GM19372 (cell line): Measurements from ENCODE around the gene GCH1.
"Not testable (repeated sequence)": the region's sequence is repeated elsewhere in the genome, so short reads cannot be mapped to it uniquely, and the experiment has no call there.

Source experiments
- ATAC-seq: cut with Tn5 transposase; IDR thresholded peaks from one replicate; pipeline ENCODE4 v1.9.1; 2021; ENCODE audit warnings: mild to moderate bottlenecking, low read depth, moderate library complexity; ENCODE audit not compliant: unreplicated experiment

GCH1 gene

GRCh38 chr14:54909817-54910558 lies 7.4 kb upstream of the GCH1 start:
- ATAC-seq, result no peak

DNA sequence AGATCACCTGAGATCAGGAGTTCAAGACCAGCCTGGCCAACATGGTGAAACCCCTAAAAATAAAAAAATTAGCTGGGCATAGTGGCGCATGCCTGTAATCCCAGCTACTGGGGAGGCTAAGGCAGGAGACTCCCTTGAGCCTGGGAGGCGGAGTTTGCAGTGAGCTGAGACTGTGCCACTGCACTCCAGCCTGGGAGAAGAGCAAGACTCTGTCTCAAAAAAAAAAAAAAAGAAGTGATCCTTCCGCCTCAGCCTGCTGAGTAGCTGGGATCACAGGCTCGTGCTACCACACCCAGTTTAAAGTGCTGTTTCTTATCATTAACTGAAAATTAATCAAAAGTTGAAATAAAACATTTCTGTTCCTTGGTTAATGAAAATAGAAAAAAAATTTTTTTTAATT lies 6.3 kb upstream of the GCH1 start:
- ATAC-seq, result not testable (repeated sequence)

DNA sequence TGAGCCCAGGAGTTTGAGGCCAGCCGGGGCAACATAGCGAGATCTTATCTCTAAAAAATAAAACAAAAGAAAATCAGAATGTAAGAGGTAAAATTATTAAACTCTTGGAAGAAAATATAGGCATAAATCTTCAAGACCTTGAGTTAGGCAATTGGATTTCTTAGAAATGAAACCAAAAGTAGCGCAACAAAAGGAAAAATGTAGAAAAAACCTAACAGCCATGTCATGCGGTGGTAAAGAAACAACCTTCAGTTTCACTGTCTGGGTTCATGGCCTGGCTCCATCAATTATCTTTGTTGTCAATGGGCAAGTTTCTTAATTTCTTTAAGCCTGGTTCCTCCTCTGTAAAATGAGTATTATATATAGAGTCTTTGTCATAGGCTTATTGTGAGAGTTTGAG lies 5.6 kb upstream of the GCH1 start:
- no peak for ATAC-seq

DNA sequence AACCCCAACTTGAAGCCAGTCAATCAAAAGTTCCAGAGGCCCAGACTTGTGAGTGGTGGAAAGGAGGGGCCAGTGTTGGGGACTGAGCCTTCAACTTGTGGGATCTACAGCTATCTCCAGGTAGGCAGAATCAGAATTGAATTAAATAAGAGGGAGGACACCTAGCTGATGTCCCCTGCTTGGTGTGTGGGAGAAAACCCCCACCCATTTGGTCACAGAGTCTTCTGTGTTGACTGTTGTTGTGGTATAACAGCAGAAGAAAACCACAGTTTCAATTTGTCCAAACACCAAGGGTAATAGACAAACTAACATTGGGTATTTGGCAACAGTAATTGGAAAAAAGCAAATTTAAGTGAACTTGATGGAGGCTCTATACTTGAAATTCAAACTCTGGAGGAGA lies 3.4 kb upstream of the GCH1 start:
- ATAC-seq, result no peak

GRCh38 chr14:54902143-54902520 lies 494 bp downstream of the GCH1 start:
- peak; percentile 39 for ATAC-seq

GRCh38 chr14:54901380-54902142 lies 1.1 kb downstream of the GCH1 start:
- no peak for ATAC-seq

DNA sequence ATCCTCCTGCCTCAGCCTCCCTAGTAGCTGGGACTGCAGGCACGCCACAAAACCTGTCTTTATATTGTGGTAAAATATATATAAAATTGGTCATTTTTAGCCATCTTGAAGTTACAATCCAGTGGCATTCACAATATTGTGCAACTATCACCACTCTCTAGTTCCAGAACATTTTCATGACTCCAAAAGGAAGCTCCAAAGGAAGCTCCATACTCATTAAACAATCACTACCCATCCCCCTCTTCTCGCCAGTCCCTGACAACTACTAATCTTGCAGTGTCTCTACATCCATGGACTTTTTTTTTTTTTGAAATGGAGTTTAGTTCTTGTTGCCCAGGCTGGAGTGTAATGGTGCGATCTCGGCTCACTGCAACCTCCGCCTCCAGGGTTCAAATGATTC lies 3.1 kb downstream of the GCH1 start:
- no peak for ATAC-seq

DNA sequence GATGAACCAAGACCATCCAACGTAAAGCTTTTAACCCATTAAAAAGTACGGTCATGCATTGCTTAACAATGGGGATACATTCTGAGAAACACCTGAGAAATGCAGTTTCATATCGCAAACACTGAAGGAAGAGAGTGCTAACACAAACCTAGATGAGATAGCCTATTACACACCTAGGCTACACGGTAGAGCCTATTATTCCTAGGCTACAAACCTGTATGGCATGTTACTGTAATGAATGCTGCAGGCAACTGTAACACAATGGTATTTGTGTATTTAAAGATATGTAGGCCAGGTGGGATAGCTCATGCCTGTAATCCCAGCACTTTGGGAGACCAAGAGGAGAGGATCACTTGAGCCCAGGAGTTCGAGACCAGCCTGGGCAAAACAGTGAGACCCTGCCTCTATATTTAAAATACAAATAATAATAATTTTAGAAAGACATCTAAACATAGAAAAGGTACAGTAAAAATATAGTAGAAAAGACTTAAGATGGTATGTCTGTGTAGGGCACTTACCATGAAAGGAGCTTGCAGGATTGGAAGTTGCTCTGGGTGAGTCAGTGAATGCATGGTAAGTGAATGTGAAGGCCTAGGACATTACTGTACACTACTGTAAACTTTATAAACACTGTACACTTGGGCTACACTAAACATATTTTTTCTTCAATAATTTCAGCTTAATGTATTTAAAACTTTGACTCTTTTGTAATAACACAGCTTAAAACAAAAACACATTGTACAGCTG lies 4.6 kb downstream of the GCH1 start:
- not testable (repeated sequence) for ATAC-seq

DNA sequence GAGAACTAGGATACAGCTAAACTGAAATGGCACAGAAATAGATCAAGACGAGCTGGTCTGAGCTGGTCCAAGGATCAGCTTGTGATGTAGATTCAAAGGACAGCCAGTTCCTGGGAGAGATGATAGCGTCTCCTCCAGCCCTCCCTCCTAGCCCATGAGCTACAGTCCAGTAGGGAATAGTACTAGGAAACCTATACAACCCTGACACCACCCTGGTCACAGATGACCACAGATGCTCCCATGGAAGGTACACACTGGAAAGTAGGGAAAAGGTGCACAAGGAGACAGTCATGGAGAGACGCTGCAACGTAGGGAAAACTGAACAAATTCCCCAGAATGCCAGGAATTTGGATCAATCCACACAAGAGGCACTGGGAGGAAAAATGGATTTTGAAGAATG lies 6.9 kb downstream of the GCH1 start:
- ATAC-seq, result no peak

DNA sequence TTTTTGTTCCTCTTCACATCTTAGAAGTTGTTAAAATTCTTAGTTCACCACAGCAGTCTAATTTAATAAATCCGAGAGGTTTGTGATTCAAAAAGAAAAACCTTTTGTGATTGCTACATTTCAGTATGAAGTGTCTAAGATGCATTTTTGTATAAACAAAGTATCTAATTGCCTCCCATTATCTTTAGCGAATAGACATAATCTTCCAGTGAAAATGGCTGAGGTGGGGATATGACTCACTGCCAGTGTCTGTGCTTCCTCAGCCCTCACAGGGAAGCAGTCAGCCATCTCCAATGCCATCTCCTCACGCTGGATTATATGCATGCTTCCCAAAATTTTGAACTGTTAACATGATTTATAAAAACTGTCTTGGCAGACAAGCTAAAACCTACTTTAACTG lies 7.6 kb downstream of the GCH1 start:
- no peak for ATAC-seq

- ATAC-seq, result no peak
Observed at GRCh38 chr14:54893151-54893760, 9.4 kb downstream of the GCH1 start.

- ATAC-seq, result no peak
Observed at GRCh38 chr14:54891471-54892245, 11.0 kb downstream of the GCH1 start.

GRCh38 chr14:54890788-54891187 lies 11.8 kb downstream of the GCH1 start:
- peak; percentile 75 for ATAC-seq

- ATAC-seq, result no peak
Observed at GRCh38 chr14:54889919-54890318, 12.7 kb downstream of the GCH1 start.

- ATAC-seq, result no peak
Observed at GRCh38 chr14:54882521-54882920, 20.1 kb downstream of the GCH1 start.

GRCh38 chr14:54881761-54882401 lies 20.7 kb downstream of the GCH1 start:
- ATAC-seq, result peak; percentile 50

DNA sequence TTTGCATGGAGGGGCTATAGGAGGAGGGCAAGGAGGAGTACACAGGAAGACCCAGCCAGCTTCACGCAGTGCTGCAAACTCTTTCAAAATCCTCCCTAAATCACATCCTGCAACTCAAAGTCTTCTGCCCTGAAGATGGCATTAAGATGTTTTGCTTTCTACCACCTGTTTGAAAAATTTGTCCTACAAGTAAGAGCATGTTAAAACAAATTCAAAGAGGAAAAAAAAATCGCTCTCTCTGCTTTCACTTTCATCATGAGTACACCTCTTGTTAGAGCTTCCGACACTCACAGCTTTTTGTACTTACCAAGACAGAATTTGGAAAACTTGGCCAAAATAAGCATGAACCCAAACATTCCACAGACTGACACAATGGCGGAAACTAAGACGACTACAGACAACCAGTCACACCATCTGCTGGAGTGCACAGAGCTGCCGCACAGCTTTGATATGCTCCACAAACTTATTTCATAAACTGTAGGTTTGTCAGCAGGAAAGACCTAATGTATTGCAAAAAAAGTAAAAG lies 21.3 kb downstream of the GCH1 start:
- peak; percentile 49 for ATAC-seq

- ATAC-seq, result no peak
Observed at GRCh38 chr14:54877703-54878021, 25.0 kb downstream of the GCH1 start.

- no peak for ATAC-seq
Observed at GRCh38 chr14:54877015-54877702, 25.5 kb downstream of the GCH1 start.
